HG03039 (cell line): ENCODE results near the gene FANK1.

Experiments
- ATAC-seq: cut with Tn5 transposase; IDR thresholded peaks from one replicate; pipeline ENCODE4 v1.9.1; 2021; ENCODE audit warnings: mild to moderate bottlenecking, moderate library complexity; ENCODE audit not compliant: unreplicated experiment

Gene FANK1

GRCh38 chr10:125896088-125896934, at the start of gene FANK1:
Gene FANK1 (plus strand): TSS chr10:125896564. CDS start chr10:125896643, 79 bp downstream.
- ATAC-seq = peak; percentile 83

- no peak for ATAC-seq
Measured at GRCh38 chr10:125846894-125847293, 49.5 kb upstream of the FANK1 start.

- no peak for ATAC-seq
Measured at GRCh38 chr10:125848371-125848770, 48.0 kb upstream of the FANK1 start.

- no peak for ATAC-seq
Measured at GRCh38 chr10:125848857-125849256, 47.5 kb upstream of the FANK1 start.

GRCh38 chr10:125849448-125849847, 46.9 kb upstream of the FANK1 start:
- no peak for ATAC-seq

GRCh38 chr10:125850766-125851731, 45.3 kb upstream of the FANK1 start:
- ATAC-seq = no peak

GRCh38 chr10:125852487-125852886, 43.9 kb upstream of the FANK1 start:
- ATAC-seq = no peak

GRCh38 chr10:125857185-125857760, 39.1 kb upstream of the FANK1 start:
- ATAC-seq = no peak

- ATAC-seq = no peak
Measured at GRCh38 chr10:125859128-125859817, 37.1 kb upstream of the FANK1 start.

- ATAC-seq = no peak
Measured at GRCh38 chr10:125865120-125865519, 31.2 kb upstream of the FANK1 start.

- no peak for ATAC-seq
Measured at GRCh38 chr10:125866421-125867029, 29.8 kb upstream of the FANK1 start.

GRCh38 chr10:125868372-125868975, 27.9 kb upstream of the FANK1 start:
- no peak for ATAC-seq

GRCh38 chr10:125871338-125871737, 25.0 kb upstream of the FANK1 start:
- no peak for ATAC-seq

- no peak for ATAC-seq
Measured at GRCh38 chr10:125878957-125879835, 17.2 kb upstream of the FANK1 start.

- no peak for ATAC-seq
Measured at GRCh38 chr10:125880719-125881118, 15.6 kb upstream of the FANK1 start.

- no peak for ATAC-seq
Measured at GRCh38 chr10:125881192-125881591, 15.2 kb upstream of the FANK1 start, which contains the start of gene DHX32. Gene DHX32 (minus strand): TSS chr10:125881292. CDS start chr10:125880824, 468 bp downstream.

GRCh38 chr10:125882596-125882995, 13.8 kb upstream of the FANK1 start:
- no peak for ATAC-seq

GRCh38 chr10:125883211-125883610, 13.2 kb upstream of the FANK1 start:
- no peak for ATAC-seq
